Thyroid gland (tissue), 4 donors: Measurements from ENCODE around the gene BUD31. TPM values are rescaled to one million over a fixed set of nuclear protein-coding genes. Genes with fewer than 3 reads are reported as not detected.

Experiments
- DNase-seq, 2 donors: peaks; one replicate each; pipeline ENCODE4 v3.0.0-alpha.2; 2019
- H3K27ac ChIP-seq, 3 donors: fragments of 200-600 bp; sonication (generic); 1 replicate in 2 of 3; 2 replicates in 1 of 3; pipeline ENCODE4 v1.5.1; 2016 to 2019; ENCODE audit warnings: mild to moderate bottlenecking in 1 of 3, moderate library complexity in 1 of 3
- H3K27me3 ChIP-seq: fragments of 200-600 bp; sonication (generic); one replicate; pipeline ENCODE4 v1.5.1; 2019
- H3K36me3 ChIP-seq, 2 donors: fragments of 200-600 bp; sonication (generic); one replicate each; pipeline ENCODE4 v1.5.1; 2016 to 2019
- H3K4me1 ChIP-seq, 2 donors: fragments of 200-600 bp; sonication (generic); one replicate each; pipeline ENCODE4 v1.5.1; 2017 to 2019
- H3K4me3 ChIP-seq, 3 donors: fragments of 200-600 bp; sonication (generic); replicated peaks in 1 of 3; 1 replicate in 2 of 3; 2 replicates in 1 of 3; pipeline ENCODE4 v1.5.1; 2016; ENCODE audit warnings: mild to moderate bottlenecking in 1 of 3
- H3K9me3 ChIP-seq: fragments of 200-600 bp; sonication (generic); one replicate; pipeline ENCODE4 v1.5.1; 2017
- CTCF ChIP-seq, 6 experiments: fragments of 200-600 bp in 3 of 6; fragments of 450-650 bp in 3 of 6; sonication (generic) in 3 of 6; IDR thresholded peaks; one replicate each; pipeline ENCODE4 v1.5.1; 2016 to 2019; ENCODE audit warnings: antibody characterized with exemption in 6 of 6, mild to moderate bottlenecking in 2 of 6, inconsistent platforms in 1 of 6, moderate library complexity in 1 of 6
- POLR2A ChIP-seq, 2 donors: fragments of 450-650 bp; IDR thresholded peaks; one replicate each; pipeline ENCODE4 v1.6.1; 2017; ENCODE audit warnings: antibody characterized with exemption in 2 of 2, mild to moderate bottlenecking in 2 of 2, moderate library complexity in 1 of 2
- WGBS, 2 donors: methylation state at CpG; one replicate each; pipeline ENCODE4 v1.1.5; 2017; 5-methylcytosine and 5-hydroxymethylcytosine counted together
- intact Hi-C: fragments of 100-400 bp; cut with DNase I; formaldehyde crosslinking; loops from one replicate; pipeline ENCODE4 v1.15.1; 2023
- total RNA-seq, 4 donors: library from RNA; depleted of rRNA; stranded (reverse); fragments of >200 nt; gene quantifications; one replicate each; pipeline ENCODE4 v1.2.3, GENCODE V29; 2016

BUD31 gene
- total RNA-seq, 4 donors from 2014 or later: 41.9 to 89.1 (median 65.4) TPM

GRCh38 chr7:99371376-99371920 is 37.3 kb upstream of the BUD31 start:
- no peak overlapping the region for H3K4me3 ChIP-seq
- TF ChIP-seq CTCF (IDR thresholded peaks at IDR 0.05): no peak
- TF ChIP-seq POLR2A (IDR thresholded peaks at IDR 0.05): no peak
- no peaks in the 10 kb centered on the region for H3K9me3 ChIP-seq
- peaks cover 24 to 29% of the 10 kb centered on the region in 2 donors for H3K4me1 ChIP-seq
- H3K36me3 ChIP-seq: peaks cover 0 to 7% of the 10 kb centered on the region in 2 donors
- WGBS, 2 donors: 94% methylated on average over 11 of the region's 11 CpGs
- intact Hi-C loops: no loop called here
- H3K27ac ChIP-seq: peak overlapping the region; percentile 83 to 96 (median 94)
- H3K27me3 ChIP-seq: no peaks in the 10 kb centered on the region
- DNase-seq: no peak

GRCh38 chr7:99372275-99373090 is 36.3 kb upstream of the BUD31 start:
- peak; percentile 96 for DNase-seq
- Histone ChIP-seq H3K9me3 (no peaks in the 10 kb centered on the region), H3K36me3 (no peaks in the 10 kb centered on the region), H3K4me3 (peak overlapping the region in 1 of 3 donors; percentile 1), H3K27me3 (no peaks in the 10 kb centered on the region), H3K4me1 (peaks cover 24 to 29% of the 10 kb centered on the region in 2 donors), H3K27ac (peak overlapping the region; percentile 83 to 96 (median 94))
- TF ChIP-seq POLR2A (IDR thresholded peaks at IDR 0.05) (peak in 1 of 2 donors; percentile 74), CTCF (IDR thresholded peaks at IDR 0.05) (no peak)
- WGBS, 2 donors: 24 to 25% methylated on average over 21 of the region's 21 CpGs
- intact Hi-C loops: no loop called here

GRCh38 chr7:99373091-99374066 is 35.4 kb upstream of the BUD31 start:
- Histone ChIP-seq H3K4me1 (peaks cover 24 to 29% of the 10 kb centered on the region in 2 donors), H3K27me3 (no peaks in the 10 kb centered on the region), H3K27ac (peak overlapping the region; percentile 83 to 96 (median 94)), H3K36me3 (peaks cover 3 to 5% of the 10 kb centered on the region in 2 donors), H3K9me3 (no peaks in the 10 kb centered on the region), H3K4me3 (peak overlapping the region in 2 of 3 donors; percentile 47 to 93)
- peak in 1 of 2 donors; percentile 17 for DNase-seq
- 82 to 84% methylated on average over 41 of the region's 41 CpGs for WGBS, 2 donors
- no peak for TF ChIP-seq POLR2A (IDR thresholded peaks at IDR 0.05)
- TF ChIP-seq CTCF (IDR thresholded peaks at IDR 0.05): no peak
- intact Hi-C loops: no loop called here

GRCh38 chr7:99374111-99375064 is 34.4 kb upstream of the BUD31 start, which contains the start of gene ARPC1B:
TSS of gene ARPC1B (plus strand) at chr7:99374730. CDS start at chr7:99385715, 10,985 bp downstream.
- peak; percentile 89 to 93 for DNase-seq
- no peaks in the 10 kb centered on the region for H3K9me3 ChIP-seq
- TF ChIP-seq CTCF (IDR thresholded peaks at IDR 0.05): no peak
- TF ChIP-seq POLR2A (IDR thresholded peaks at IDR 0.05): peak in 1 of 2 donors; percentile 70
- H3K4me1 ChIP-seq: peaks cover 24 to 35% of the 10 kb centered on the region in 2 donors
- WGBS, 2 donors: 2% methylated on average over 19 of the region's 95 CpGs; no CpG with 5 or more reads in 1 of the 2 donors
- peaks cover 3 to 5% of the 10 kb centered on the region in 2 donors for H3K36me3 ChIP-seq
- no peaks in the 10 kb centered on the region for H3K27me3 ChIP-seq
- H3K27ac ChIP-seq: peak within 1 kb of the TSS; percentile 83 to 96 (median 94)
- intact Hi-C loops: loop anchor here (5.0 kb wide), 1 partner anchor 38 kb away; no protein-coding TSS in a partner anchor
- H3K4me3 ChIP-seq: peak within 1 kb of the TSS; percentile 47 to 93 (median 51)
